ENCODE data around the gene MELTF.

GRCh38 chr3:196987022-196987421 is 42.6 kb downstream of the MELTF start:
- TF ChIP-seq CTCF (conservative IDR thresholded peaks at IDR 0.05; ENCODE audit: low read length) (no peak), EZH2phosphoT487 (IDR thresholded peaks at IDR 0.05; ENCODE audit: borderline replicate concordance, low read depth, low read length) (no peak)

Measured in OCI-LY7 (cell line).